AG04449 (cell line): ENCODE measurements around the gene BPIFB1.

Experiments used
- CTCF ChIA-PET: fragments of 350-600 bp; formaldehyde crosslinking; extraction: SDS; loops from one replicate; lab custom pipeline; 2021; ENCODE audit warnings: antibody characterized with exemption; lab: Yijun Ruan, JAX
- POLR2A ChIA-PET: fragments of 400-600, 350-600 bp; formaldehyde crosslinking; extraction: SDS; loops from one replicate; lab custom pipeline; 2020; ENCODE audit warnings: antibody characterized with exemption, inconsistent platforms; lab: Yijun Ruan, JAX
- DNase-seq: peaks from one replicate; pipeline ENCODE4 v3.0.0-alpha.2; 2010; ENCODE audit warnings: low read depth, low spot score
- H3K4me3 ChIP-seq: 2 replicates; pipeline ENCODE4 v1.5.1; 2011; ENCODE audit warnings: low read depth, mild to moderate bottlenecking, control low read depth, low read length
- CTCF ChIP-seq: IDR thresholded peaks from one replicate; pipeline ENCODE4 v1.5.1; 2011; ENCODE audit warnings: mild to moderate bottlenecking, moderate library complexity, low read length, control low read depth, inconsistent platforms; ENCODE audit not compliant: insufficient read depth; ENCODE audit errors: missing control alignments

The BPIFB1 gene

GRCh38 chr20:33298391-33298790 lies 15.4 kb downstream of the BPIFB1 start:
- ChIA-PET POLR2A (no interaction called here), CTCF (interaction anchor here (0.8 to 3.4 kb wide), 9 partner anchors 9 to 397 kb away, joined by 3 to 16 read pairs (median 8); no protein-coding TSS in a partner anchor)
- no peak for TF ChIP-seq CTCF
- no peak for DNase-seq
- H3K4me3 ChIP-seq, result no peak overlapping the region

- CTCF ChIA-PET, result interaction anchor here (0.7 to 3.4 kb wide), 19 partner anchors 9 to 529 kb away, joined by 3 to 16 read pairs (median 4); no protein-coding TSS in a partner anchor
- POLR2A ChIA-PET, result no interaction called here
- peak; percentile 91 for TF ChIP-seq CTCF
- no peak overlapping the region for H3K4me3 ChIP-seq
- no peak for DNase-seq
Observed at GRCh38 chr20:33299111-33299603, 16.1 kb downstream of the BPIFB1 start.

GRCh38 chr20:33301192-33301930 lies 18.3 kb downstream of the BPIFB1 start:
- no peak for TF ChIP-seq CTCF
- ChIA-PET CTCF (interaction anchor here (0.9 to 3.4 kb wide), 8 partner anchors 9 to 512 kb away, joined by 3 to 19 read pairs (median 3); no protein-coding TSS in a partner anchor), POLR2A (no interaction called here)
- no peak overlapping the region for H3K4me3 ChIP-seq
- DNase-seq, result no peak

- no peak for TF ChIP-seq CTCF
- POLR2A ChIA-PET, result no interaction called here
- H3K4me3 ChIP-seq, result no peak overlapping the region
- no peak for DNase-seq
- CTCF ChIA-PET, result interaction anchor here (1.0 to 1.7 kb wide), 2 partner anchors 9 to 12 kb away, joined by 5 to 7 read pairs; no protein-coding TSS in a partner anchor
Observed at GRCh38 chr20:33303595-33303994, 20.6 kb downstream of the BPIFB1 start.

GRCh38 chr20:33304046-33304445 lies 21.0 kb downstream of the BPIFB1 start:
- TF ChIP-seq CTCF, result no peak
- CTCF ChIA-PET, result interaction anchor here (1.0 kb wide), 1 partner anchor 12 kb away, joined by 7 read pairs; no protein-coding TSS in a partner anchor
- POLR2A ChIA-PET, result no interaction called here
- H3K4me3 ChIP-seq, result no peak overlapping the region
- DNase-seq, result no peak

GRCh38 chr20:33305589-33306057 lies 22.6 kb downstream of the BPIFB1 start:
- TF ChIP-seq CTCF, result no peak

More at GRCh38 chr20:33305589-33306057, 22.6 kb downstream of the BPIFB1 start:
- CTCF ChIA-PET, result no interaction called here
- no peak overlapping the region for H3K4me3 ChIP-seq
- no peak for DNase-seq
- POLR2A ChIA-PET, result no interaction called here
